Adrenal gland (tissue), 12 donors: Measurements from ENCODE around the gene DMD. TPM values are rescaled to one million over a fixed set of nuclear protein-coding genes. Genes with fewer than 3 reads are reported as not detected.

Experiments
- DNase-seq, 7 donors: peaks; one replicate each; pipeline ENCODE4 v3.0.0-alpha.2; 2019 to 2020
- H3K27ac ChIP-seq, 5 donors: fragments of 200-600 bp; sonication (generic) in 4 of 5; 1 replicate in 3 of 5; 2 replicates in 2 of 5; pipeline versions ENCODE4 v1.5.1 to v1.8.0; 2016 to 2020; ENCODE audit warnings: mild to moderate bottlenecking in 1 of 5
- H3K27me3 ChIP-seq: fragments of 200-600 bp; 2 replicates; pipeline ENCODE4 v1.8.0; 2021
- H3K36me3 ChIP-seq, 2 donors: fragments of 200-600 bp; replicated peaks in 1 of 2; 1 replicate in 1 of 2; 2 replicates in 1 of 2; pipeline versions ENCODE4 v1.5.1 to v1.8.0; 2018 to 2022
- H3K4me1 ChIP-seq, 2 donors: fragments of 200-600 bp; replicated peaks in 1 of 2; 1 replicate in 1 of 2; 2 replicates in 1 of 2; pipeline versions ENCODE4 v1.5.1 to v1.8.0; 2018 to 2021
- H3K4me3 ChIP-seq, 4 donors: fragments of 200-600 bp; sonication (generic) in 3 of 4; one replicate each; pipeline ENCODE4 v1.5.1; 2016 to 2018
- H3K9me3 ChIP-seq, 3 donors: fragments of 200-600 bp; sonication (generic) in 1 of 3; replicated peaks in 1 of 3; 1 replicate in 2 of 3; 2 replicates in 1 of 3; pipeline versions ENCODE4 v1.5.1 to v1.8.0; 2016 to 2021
- POLR2A ChIP-seq, 2 donors: fragments of 450-650 bp; IDR thresholded peaks; one replicate each; pipeline ENCODE4 v1.6.1; 2017; ENCODE audit warnings: antibody characterized with exemption in 2 of 2, mild to moderate bottlenecking in 2 of 2, moderate library complexity in 1 of 2
- WGBS, 4 donors: extraction: QIAGEN DNeasy Blood & Tissue Kit in 2 of 4; methylation state at CpG; one replicate each; pipeline versions ENCODE4 v1.1.5 to v1.1.7; 2013 to 2017; 5-methylcytosine and 5-hydroxymethylcytosine counted together
- intact Hi-C, 2 donors: fragments of 100-400 bp; cut with DNase I; formaldehyde crosslinking; loops; one replicate each; pipeline versions ENCODE4 v1.14.1 to v1.15.0; 2022 to 2023
- polyA plus RNA-seq, 3 donors: library from polyadenylated mRNA; stranded (reverse); fragments of 200-250 nt in 2 of 3; fragments of 350-450 nt in 1 of 3; fragmentation: Illumina TruSeq in 1 of 3; extraction: RNeasy Lipid Tissue Mini Kit (QIAGEN cat#74804) in 1 of 3; gene quantifications; one replicate each; pipeline ENCODE4 v1.2.3, GENCODE V29; 2013 to 2014
- total RNA-seq, 9 donors: library from RNA; depleted of rRNA in 4 of 9; stranded (reverse); fragments of >200 nt in 4 of 9; fragments of 120-200 nt in 1 of 9; fragmentation: NEBNext Ultra II Directional in 1 of 9; extraction: Animal tissue kit (Norgen Biotek cat#: 25700) in 1 of 9; gene quantifications; one replicate each; pipeline versions ENCODE4 v1.1.0 to v1.2.4, GENCODE V29; 2013 to 2023
- TF ChIP-seq, protein P1 (sequence below), 6 experiments: fragments of 450-650 bp in 4 of 6; fragments of 200-600 bp in 2 of 6; sonication (generic) in 1 of 6; IDR thresholded peaks; 1 replicate in 5 of 6; 2 replicates in 1 of 6; pipeline versions ENCODE4 v1.5.1 to v1.8.0; 2016 to 2021; ENCODE audit warnings: antibody characterized with exemption in 6 of 6, mild to moderate bottlenecking in 2 of 6, moderate library complexity in 1 of 6
- donor health status: healthy with polysubstance abuse.
- donor health status: Bipolar disorder and iron deficiency.
- donor health status: DM: yes; HTN: yes; CAD: no.
- donor health status: DM: no; HTN: no; CAD: no.
- donor health status: DM: no; HTN: no; CAD: no.
- donor health status: DM: yes; HTN: yes; CAD: no.

DMD gene
- total and polyA plus RNA-seq, 12 donors: 14.6 to 89.7 (median 36.2) TPM

- H3K4me3 ChIP-seq: no peak overlapping the region
- intact Hi-C loops: no loop called here
- no peaks in the 10 kb centered on the region for H3K9me3 ChIP-seq
- WGBS, 4 donors: 81 to 100% (median 93%) methylated on average over 3 of the region's 3 CpGs
- DNase-seq: no peak
- no peaks in the 10 kb centered on the region for H3K27me3 ChIP-seq
- no peak for TF ChIP-seq POLR2A (IDR thresholded peaks at IDR 0.05)
- TF ChIP-seq, protein P1, sequence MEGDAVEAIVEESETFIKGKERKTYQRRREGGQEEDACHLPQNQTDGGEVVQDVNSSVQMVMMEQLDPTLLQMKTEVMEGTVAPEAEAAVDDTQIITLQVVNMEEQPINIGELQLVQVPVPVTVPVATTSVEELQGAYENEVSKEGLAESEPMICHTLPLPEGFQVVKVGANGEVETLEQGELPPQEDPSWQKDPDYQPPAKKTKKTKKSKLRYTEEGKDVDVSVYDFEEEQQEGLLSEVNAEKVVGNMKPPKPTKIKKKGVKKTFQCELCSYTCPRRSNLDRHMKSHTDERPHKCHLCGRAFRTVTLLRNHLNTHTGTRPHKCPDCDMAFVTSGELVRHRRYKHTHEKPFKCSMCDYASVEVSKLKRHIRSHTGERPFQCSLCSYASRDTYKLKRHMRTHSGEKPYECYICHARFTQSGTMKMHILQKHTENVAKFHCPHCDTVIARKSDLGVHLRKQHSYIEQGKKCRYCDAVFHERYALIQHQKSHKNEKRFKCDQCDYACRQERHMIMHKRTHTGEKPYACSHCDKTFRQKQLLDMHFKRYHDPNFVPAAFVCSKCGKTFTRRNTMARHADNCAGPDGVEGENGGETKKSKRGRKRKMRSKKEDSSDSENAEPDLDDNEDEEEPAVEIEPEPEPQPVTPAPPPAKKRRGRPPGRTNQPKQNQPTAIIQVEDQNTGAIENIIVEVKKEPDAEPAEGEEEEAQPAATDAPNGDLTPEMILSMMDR (IDR thresholded peaks at IDR 0.05): no peak
- H3K4me1 ChIP-seq: no peaks in the 10 kb centered on the region
- H3K36me3 ChIP-seq: no peaks in the 10 kb centered on the region
- H3K27ac ChIP-seq: no peak overlapping the region
Measured at GRCh38 chrX:31555506-31555905, 1655.8 kb downstream of the DMD start.

GRCh38 chrX:31551913-31552312 lies 1659.4 kb downstream of the DMD start:
- Histone ChIP-seq H3K9me3 (no peaks in the 10 kb centered on the region), H3K4me3 (no peak overlapping the region), H3K27ac (no peak overlapping the region), H3K36me3 (no peaks in the 10 kb centered on the region), H3K27me3 (no peaks in the 10 kb centered on the region), H3K4me1 (no peaks in the 10 kb centered on the region)
- 79 to 91% (median 83%) methylated on average over 4 of the region's 4 CpGs for WGBS, 4 donors
- TF ChIP-seq, protein P1 (IDR thresholded peaks at IDR 0.05): no peak
- no peak for TF ChIP-seq POLR2A (IDR thresholded peaks at IDR 0.05)
- intact Hi-C loops: no loop called here
- DNase-seq: no peak

DNA sequence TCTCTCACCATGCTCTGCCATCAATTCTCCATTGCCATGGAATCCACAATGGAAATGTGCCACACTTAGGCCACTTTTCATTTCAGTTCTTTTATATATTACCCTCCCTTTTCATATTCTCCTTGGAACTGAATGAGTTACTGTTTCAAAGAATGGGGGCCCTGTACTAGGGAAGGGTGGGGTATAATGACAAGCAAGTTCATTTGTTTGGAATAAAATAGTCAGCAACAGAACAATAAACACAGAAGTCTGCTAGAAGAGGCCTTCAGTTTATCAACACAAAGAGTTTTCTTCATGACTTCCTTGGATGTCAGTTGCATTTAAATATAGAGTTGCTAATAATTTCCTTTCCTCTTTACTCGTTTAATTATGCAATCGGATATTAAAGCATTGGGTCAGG lies 1661.2 kb downstream of the DMD start:
- intact Hi-C loops: no loop called here
- H3K4me1 ChIP-seq: no peaks in the 10 kb centered on the region
- no peak for DNase-seq
- H3K27ac ChIP-seq: no peak overlapping the region
- no peak overlapping the region for H3K4me3 ChIP-seq
- H3K27me3 ChIP-seq: no peaks in the 10 kb centered on the region
- no peaks in the 10 kb centered on the region for H3K9me3 ChIP-seq
- TF ChIP-seq, protein P1 (IDR thresholded peaks at IDR 0.05): no peak
- no peak for TF ChIP-seq POLR2A (IDR thresholded peaks at IDR 0.05)
- 49 to 74% (median 53%) methylated on average over 2 of the region's 2 CpGs for WGBS, 4 donors
- H3K36me3 ChIP-seq: no peaks in the 10 kb centered on the region

GRCh38 chrX:31547816-31548215 lies 1663.5 kb downstream of the DMD start:
- no peaks in the 10 kb centered on the region for H3K4me1 ChIP-seq
- 58 to 85% (median 73%) methylated on average over 3 of the region's 3 CpGs for WGBS, 4 donors
- H3K4me3 ChIP-seq: no peak overlapping the region
- no peak for TF ChIP-seq POLR2A (IDR thresholded peaks at IDR 0.05)
- TF ChIP-seq, protein P1 (IDR thresholded peaks at IDR 0.05): no peak
- no peaks in the 10 kb centered on the region for H3K36me3 ChIP-seq
- no peak overlapping the region for H3K27ac ChIP-seq
- H3K9me3 ChIP-seq: no peaks in the 10 kb centered on the region
- intact Hi-C loops: no loop called here
- DNase-seq: no peak
- H3K27me3 ChIP-seq: no peaks in the 10 kb centered on the region
